SK-N-SH (cell line): ENCODE data around the gene GSE1.

Experiments
- ELF1 ChIP-seq: IDR thresholded peaks from 2 replicates; pipeline ENCODE4 v1.4.0; 2012
- EZH2phosphoT487 ChIP-seq: fragments of 200-600 bp; sonication (generic); IDR thresholded peaks from 2 replicates; pipeline ENCODE4 v1.6.1; 2017; ENCODE audit warnings: low read depth, mixed run types, mild to moderate bottlenecking, antibody characterized with exemption, moderate library complexity, borderline replicate concordance
- GABPA ChIP-seq: IDR thresholded peaks from 2 replicates; pipeline ENCODE4 v1.4.0; 2012; ENCODE audit warnings: low read depth, mild to moderate bottlenecking
- GATA2 ChIP-seq: sonication (generic); formaldehyde crosslinking; IDR thresholded peaks from 2 replicates; pipeline ENCODE4 v1.5.0; 2020; ENCODE audit warnings: mild to moderate bottlenecking, missing genetic modification reagents
- NFIC ChIP-seq: IDR thresholded peaks from 2 replicates; pipeline ENCODE4 v1.4.0; 2012; ENCODE audit warnings: borderline replicate concordance
- POLR2AphosphoS5 ChIP-seq: IDR thresholded peaks from 2 replicates; pipeline ENCODE4 v1.6.1; 2012; ENCODE audit warnings: low read depth, low read length
- RAD21 ChIP-seq: IDR thresholded peaks from 2 replicates; pipeline ENCODE4 v1.6.1; 2012; ENCODE audit warnings: mild to moderate bottlenecking, low read length
- RFX5 ChIP-seq: IDR thresholded peaks from 2 replicates; pipeline ENCODE4 v1.6.1; 2012; ENCODE audit warnings: mild to moderate bottlenecking, improper control_type of control experiment, low read length
- TF ChIP-seq, protein P1 (sequence below): fragments of 200-600 bp; sonication (generic); IDR thresholded peaks from 2 replicates; pipeline ENCODE4 v1.6.1; 2017; ENCODE audit warnings: antibody characterized with exemption, mild to moderate bottlenecking, moderate library complexity
- TF ChIP-seq, protein P2 (sequence below): IDR thresholded peaks from 2 replicates; pipeline ENCODE4; 2012
- TF ChIP-seq, protein P3 (sequence below): fragments of 150-350 bp; IDR thresholded peaks from 2 replicates; pipeline ENCODE4 v1.6.1; 2016; ENCODE audit warnings: mild to moderate bottlenecking, low read depth, low read length

DNA sequence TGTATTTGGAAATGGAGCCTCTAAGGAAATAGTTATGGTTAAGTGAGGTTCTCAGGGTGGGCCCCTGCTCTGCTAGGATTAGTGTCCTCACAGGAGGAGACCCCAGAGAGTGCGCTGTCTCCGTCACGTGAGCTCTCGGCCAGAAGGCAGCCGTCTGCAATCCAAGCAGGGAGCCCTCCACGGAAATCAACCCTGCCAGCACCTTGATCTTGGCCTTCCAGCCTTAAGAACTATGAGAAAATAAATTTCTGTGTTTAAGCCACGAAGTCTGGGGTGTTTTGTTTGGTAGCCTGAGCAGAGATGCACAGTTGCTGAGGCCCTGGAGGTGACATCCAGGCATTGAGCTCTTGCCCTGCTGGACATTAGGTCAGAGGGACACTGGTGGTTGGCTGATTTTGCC, 32.4 kb upstream of the GSE1 start:
- TF ChIP-seq, protein P1, sequence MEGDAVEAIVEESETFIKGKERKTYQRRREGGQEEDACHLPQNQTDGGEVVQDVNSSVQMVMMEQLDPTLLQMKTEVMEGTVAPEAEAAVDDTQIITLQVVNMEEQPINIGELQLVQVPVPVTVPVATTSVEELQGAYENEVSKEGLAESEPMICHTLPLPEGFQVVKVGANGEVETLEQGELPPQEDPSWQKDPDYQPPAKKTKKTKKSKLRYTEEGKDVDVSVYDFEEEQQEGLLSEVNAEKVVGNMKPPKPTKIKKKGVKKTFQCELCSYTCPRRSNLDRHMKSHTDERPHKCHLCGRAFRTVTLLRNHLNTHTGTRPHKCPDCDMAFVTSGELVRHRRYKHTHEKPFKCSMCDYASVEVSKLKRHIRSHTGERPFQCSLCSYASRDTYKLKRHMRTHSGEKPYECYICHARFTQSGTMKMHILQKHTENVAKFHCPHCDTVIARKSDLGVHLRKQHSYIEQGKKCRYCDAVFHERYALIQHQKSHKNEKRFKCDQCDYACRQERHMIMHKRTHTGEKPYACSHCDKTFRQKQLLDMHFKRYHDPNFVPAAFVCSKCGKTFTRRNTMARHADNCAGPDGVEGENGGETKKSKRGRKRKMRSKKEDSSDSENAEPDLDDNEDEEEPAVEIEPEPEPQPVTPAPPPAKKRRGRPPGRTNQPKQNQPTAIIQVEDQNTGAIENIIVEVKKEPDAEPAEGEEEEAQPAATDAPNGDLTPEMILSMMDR = no peak
- no peak for TF ChIP-seq RAD21
- no peak for TF ChIP-seq ELF1
- no peak for TF ChIP-seq RFX5
- TF ChIP-seq EZH2phosphoT487 = no peak
- TF ChIP-seq, protein P2, sequence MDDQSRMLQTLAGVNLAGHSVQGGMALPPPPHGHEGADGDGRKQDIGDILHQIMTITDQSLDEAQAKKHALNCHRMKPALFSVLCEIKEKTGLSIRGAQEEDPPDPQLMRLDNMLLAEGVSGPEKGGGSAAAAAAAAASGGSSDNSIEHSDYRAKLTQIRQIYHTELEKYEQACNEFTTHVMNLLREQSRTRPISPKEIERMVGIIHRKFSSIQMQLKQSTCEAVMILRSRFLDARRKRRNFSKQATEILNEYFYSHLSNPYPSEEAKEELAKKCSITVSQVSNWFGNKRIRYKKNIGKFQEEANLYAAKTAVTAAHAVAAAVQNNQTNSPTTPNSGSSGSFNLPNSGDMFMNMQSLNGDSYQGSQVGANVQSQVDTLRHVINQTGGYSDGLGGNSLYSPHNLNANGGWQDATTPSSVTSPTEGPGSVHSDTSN = no peak
- TF ChIP-seq, protein P3, sequence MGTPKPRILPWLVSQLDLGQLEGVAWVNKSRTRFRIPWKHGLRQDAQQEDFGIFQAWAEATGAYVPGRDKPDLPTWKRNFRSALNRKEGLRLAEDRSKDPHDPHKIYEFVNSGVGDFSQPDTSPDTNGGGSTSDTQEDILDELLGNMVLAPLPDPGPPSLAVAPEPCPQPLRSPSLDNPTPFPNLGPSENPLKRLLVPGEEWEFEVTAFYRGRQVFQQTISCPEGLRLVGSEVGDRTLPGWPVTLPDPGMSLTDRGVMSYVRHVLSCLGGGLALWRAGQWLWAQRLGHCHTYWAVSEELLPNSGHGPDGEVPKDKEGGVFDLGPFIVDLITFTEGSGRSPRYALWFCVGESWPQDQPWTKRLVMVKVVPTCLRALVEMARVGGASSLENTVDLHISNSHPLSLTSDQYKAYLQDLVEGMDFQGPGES = no peak
- no peak for TF ChIP-seq GABPA
- TF ChIP-seq GATA2 (CRISPR knock-in tag) = no peak
- no peak for TF ChIP-seq NFIC
- no peak for TF ChIP-seq POLR2AphosphoS5
